Sigmoid colon (tissue), 7 donors: Measurements from ENCODE around the gene HBM. TPM values are rescaled to one million over a fixed set of nuclear protein-coding genes. Genes with fewer than 3 reads are reported as not detected.

Experiments used
- DNase-seq: peaks from one replicate; pipeline ENCODE4 v3.0.0-alpha.2; 2019
- H3K27ac ChIP-seq, 4 donors: fragments of 200-600 bp; sonication (generic); one replicate each; pipeline ENCODE4 v1.5.1; 2016 to 2019; ENCODE audit warnings: mild to moderate bottlenecking in 1 of 4
- H3K27me3 ChIP-seq, 3 donors: fragments of 200-600 bp; sonication (generic); one replicate each; pipeline ENCODE4 v1.5.1; 2019; ENCODE audit warnings: mild to moderate bottlenecking in 1 of 3
- H3K36me3 ChIP-seq, 4 donors: fragments of 200-600 bp; sonication (generic); one replicate each; pipeline ENCODE4 v1.5.1; 2016 to 2019
- H3K4me1 ChIP-seq, 4 donors: fragments of 200-600 bp; sonication (generic); one replicate each; pipeline ENCODE4 v1.5.1; 2017 to 2019
- H3K4me3 ChIP-seq, 4 donors: fragments of 200-600 bp; sonication (generic); one replicate each; pipeline ENCODE4 v1.5.1; 2017 to 2019; ENCODE audit warnings: mild to moderate bottlenecking in 2 of 4, moderate library complexity in 1 of 4
- H3K9me3 ChIP-seq, 4 donors: fragments of 200-600 bp in 3 of 4; sonication (generic) in 3 of 4; one replicate each; pipeline versions ENCODE4 v1.5.1 to v1.6.1; 2013 to 2019
- EP300 ChIP-seq, 4 donors: sonication (generic); formaldehyde crosslinking; IDR thresholded peaks; one replicate each; pipeline ENCODE4 v1.6.1; 2017; ENCODE audit warnings: antibody characterized with exemption in 4 of 4
- POLR2A ChIP-seq, 2 donors: fragments of 450-650 bp; IDR thresholded peaks; one replicate each; pipeline ENCODE4 v1.6.1; 2016; ENCODE audit warnings: antibody characterized with exemption in 2 of 2, mild to moderate bottlenecking in 2 of 2, moderate library complexity in 2 of 2
- POLR2AphosphoS5 ChIP-seq, 4 donors: sonication (generic); formaldehyde crosslinking; IDR thresholded peaks; one replicate each; pipeline ENCODE4 v1.6.1; 2017; ENCODE audit warnings: antibody characterized with exemption in 4 of 4
- WGBS, 2 donors: extraction: QIAGEN DNeasy Blood & Tissue Kit; methylation state at CpG; one replicate each; pipeline ENCODE4 v1.1.7; 2013; 5-methylcytosine and 5-hydroxymethylcytosine counted together
- intact Hi-C: fragments of 100-400 bp; cut with DNase I; formaldehyde crosslinking; loops from one replicate; pipeline ENCODE4 v1.15.1; 2023
- polyA plus RNA-seq, 3 donors: library from polyadenylated mRNA; stranded (reverse); fragments of 200-250 nt; gene quantifications; one replicate each; pipeline ENCODE4 v1.2.3, GENCODE V29; 2013
- total RNA-seq, 4 donors: library from RNA; depleted of rRNA; stranded (reverse); fragments of >200 nt; gene quantifications; one replicate each; pipeline ENCODE4 v1.1.0, GENCODE V29; 2016
- TF ChIP-seq, protein P1 (sequence below), 4 experiments: fragments of 450-650 bp in 3 of 4; fragments of 200-600 bp in 1 of 4; IDR thresholded peaks; one replicate each; pipeline ENCODE4 v1.5.1; 2016 to 2019; ENCODE audit warnings: antibody characterized with exemption in 4 of 4, mild to moderate bottlenecking in 3 of 4, moderate library complexity in 2 of 4
- donor health status: healthy with polysubstance abuse.
- donor health status: Bipolar disorder and iron deficiency.
- donor health status: healthy.

The HBM gene
- total and polyA plus RNA-seq, 7 donors: not detected

DNA sequence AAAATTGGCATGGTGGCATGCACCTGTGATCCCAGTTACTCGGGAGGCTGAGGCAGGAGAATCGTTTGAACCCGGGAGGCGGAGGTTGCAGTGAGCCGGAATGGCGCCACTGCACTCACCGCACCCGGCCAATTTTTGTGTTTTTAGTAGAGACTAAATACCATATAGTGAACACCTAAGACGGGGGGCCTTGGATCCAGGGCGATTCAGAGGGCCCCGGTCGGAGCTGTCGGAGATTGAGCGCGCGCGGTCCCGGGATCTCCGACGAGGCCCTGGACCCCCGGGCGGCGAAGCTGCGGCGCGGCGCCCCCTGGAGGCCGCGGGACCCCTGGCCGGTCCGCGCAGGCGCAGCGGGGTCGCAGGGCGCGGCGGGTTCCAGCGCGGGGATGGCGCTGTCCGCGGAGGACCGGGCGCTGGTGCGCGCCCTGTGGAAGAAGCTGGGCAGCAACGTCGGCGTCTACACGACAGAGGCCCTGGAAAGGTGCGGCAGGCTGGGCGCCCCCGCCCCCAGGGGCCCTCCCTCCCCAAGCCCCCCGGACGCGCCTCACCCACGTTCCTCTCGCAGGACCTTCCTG lies 14.4 kb downstream of the HBM start, which contains the start of gene HBQ1:
HBQ1 (plus strand) TSS at position 359 of the 575 bp plus-strand sequence; CDS start at position 387, 28 bp downstream.
- Histone ChIP-seq H3K36me3 (no peaks in the 10 kb centered on the region), H3K4me3 (peak within 1 kb of the TSS in 3 of 4 donors; percentile 16 to 36 (median 30)), H3K27ac (no peak within 1 kb of the TSS), H3K27me3 (peaks cover 38 to 54% (median 47%) of the 10 kb centered on the region in 3 donors), H3K9me3 (no peaks in the 10 kb centered on the region), H3K4me1 (peaks cover 0 to 22% (median 19%) of the 10 kb centered on the region in 4 donors)
- DNase-seq: no peak
- intact Hi-C loops: no loop called here
- WGBS, 2 donors: 8 to 9% methylated on average over 59 of the region's 59 CpGs
- no peak for TF ChIP-seq POLR2AphosphoS5 (IDR thresholded peaks at IDR 0.05)
- TF ChIP-seq, protein P1, sequence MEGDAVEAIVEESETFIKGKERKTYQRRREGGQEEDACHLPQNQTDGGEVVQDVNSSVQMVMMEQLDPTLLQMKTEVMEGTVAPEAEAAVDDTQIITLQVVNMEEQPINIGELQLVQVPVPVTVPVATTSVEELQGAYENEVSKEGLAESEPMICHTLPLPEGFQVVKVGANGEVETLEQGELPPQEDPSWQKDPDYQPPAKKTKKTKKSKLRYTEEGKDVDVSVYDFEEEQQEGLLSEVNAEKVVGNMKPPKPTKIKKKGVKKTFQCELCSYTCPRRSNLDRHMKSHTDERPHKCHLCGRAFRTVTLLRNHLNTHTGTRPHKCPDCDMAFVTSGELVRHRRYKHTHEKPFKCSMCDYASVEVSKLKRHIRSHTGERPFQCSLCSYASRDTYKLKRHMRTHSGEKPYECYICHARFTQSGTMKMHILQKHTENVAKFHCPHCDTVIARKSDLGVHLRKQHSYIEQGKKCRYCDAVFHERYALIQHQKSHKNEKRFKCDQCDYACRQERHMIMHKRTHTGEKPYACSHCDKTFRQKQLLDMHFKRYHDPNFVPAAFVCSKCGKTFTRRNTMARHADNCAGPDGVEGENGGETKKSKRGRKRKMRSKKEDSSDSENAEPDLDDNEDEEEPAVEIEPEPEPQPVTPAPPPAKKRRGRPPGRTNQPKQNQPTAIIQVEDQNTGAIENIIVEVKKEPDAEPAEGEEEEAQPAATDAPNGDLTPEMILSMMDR (IDR thresholded peaks at IDR 0.05): peak in 1 of 4 experiments; percentile 28

DNA sequence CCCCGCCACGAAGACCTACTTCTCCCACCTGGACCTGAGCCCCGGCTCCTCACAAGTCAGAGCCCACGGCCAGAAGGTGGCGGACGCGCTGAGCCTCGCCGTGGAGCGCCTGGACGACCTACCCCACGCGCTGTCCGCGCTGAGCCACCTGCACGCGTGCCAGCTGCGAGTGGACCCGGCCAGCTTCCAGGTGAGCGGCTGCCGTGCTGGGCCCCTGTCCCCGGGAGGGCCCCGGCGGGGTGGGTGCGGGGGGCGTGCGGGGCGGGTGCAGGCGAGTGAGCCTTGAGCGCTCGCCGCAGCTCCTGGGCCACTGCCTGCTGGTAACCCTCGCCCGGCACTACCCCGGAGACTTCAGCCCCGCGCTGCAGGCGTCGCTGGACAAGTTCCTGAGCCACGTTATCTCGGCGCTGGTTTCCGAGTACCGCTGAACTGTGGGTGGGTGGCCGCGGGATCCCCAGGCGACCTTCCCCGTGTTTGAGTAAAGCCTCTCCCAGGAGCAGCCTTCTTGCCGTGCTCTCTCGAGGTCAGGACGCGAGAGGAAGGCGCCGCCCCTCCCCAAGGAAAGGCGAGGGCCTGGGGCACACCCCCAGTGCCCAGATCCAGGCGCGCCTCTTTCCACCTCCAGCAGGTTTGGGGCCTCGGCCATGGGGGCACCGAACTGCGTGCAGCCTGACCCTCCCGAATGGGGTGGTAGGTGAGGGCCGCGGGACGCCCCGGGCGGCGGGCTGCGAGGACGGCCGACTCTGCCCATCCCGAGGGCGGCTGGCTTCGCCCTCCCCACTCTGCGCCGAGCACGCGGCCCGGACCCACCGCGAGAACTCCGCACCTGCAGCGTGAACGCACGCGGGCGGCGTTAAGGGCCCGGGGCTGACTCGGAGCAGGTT lies 15.1 kb downstream of the HBM start:
- intact Hi-C loops: loop anchor here (1.0 kb wide), 1 partner anchor 74 kb away; no protein-coding TSS in a partner anchor
- TF ChIP-seq POLR2AphosphoS5 (IDR thresholded peaks at IDR 0.05) (peak in 2 of 4 donors; percentile 5 to 12), EP300 (IDR thresholded peaks at IDR 0.05) (no peak)
- Histone ChIP-seq H3K4me1 (peaks cover 0 to 21% (median 19%) of the 10 kb centered on the region in 4 donors), H3K36me3 (no peaks in the 10 kb centered on the region), H3K27ac (no peak overlapping the region), H3K9me3 (no peaks in the 10 kb centered on the region), H3K27me3 (peaks cover 34 to 47% (median 42%) of the 10 kb centered on the region in 3 donors), H3K4me3 (peak overlapping the region in 3 of 4 donors; percentile 16 to 36 (median 30))
- 1 to 2% methylated on average over 89 of the region's 89 CpGs for WGBS, 2 donors
- DNase-seq: no peak

DNA sequence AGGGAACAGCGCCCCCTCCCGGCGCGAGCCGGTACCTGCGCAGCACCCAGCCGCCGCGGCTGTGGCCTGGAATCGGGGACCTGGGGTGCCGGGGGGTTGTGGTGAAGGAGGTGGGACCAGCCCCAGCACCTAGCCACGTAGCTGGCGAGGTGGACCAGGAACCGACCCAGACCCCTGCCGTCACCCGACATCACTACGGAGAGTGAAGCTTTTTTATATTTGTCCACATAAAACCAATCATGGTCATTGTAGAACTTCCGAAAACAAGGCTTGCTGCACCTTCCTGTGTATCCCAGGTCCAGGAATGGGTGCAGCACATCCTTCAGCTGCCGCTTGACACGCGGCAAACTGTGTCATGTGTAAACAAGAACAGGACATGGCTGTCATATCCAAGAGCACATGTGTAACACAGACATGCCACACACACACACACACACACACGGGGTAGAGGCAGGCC lies 15.8 kb downstream of the HBM start:
- H3K4me1 ChIP-seq: peaks cover 0 to 18% (median 18%) of the 10 kb centered on the region in 4 donors
- WGBS, 2 donors: 3 to 8% methylated on average over 22 of the region's 22 CpGs
- H3K9me3 ChIP-seq: no peaks in the 10 kb centered on the region
- peak; percentile 81 for DNase-seq
- no peaks in the 10 kb centered on the region for H3K36me3 ChIP-seq
- intact Hi-C loops: loop anchor here (1.0 kb wide), 1 partner anchor 74 kb away; no protein-coding TSS in a partner anchor
- peaks cover 34 to 45% (median 42%) of the 10 kb centered on the region in 3 donors for H3K27me3 ChIP-seq
- no peak overlapping the region for H3K27ac ChIP-seq
- peak overlapping the region in 2 of 4 donors; percentile 30 to 36 for H3K4me3 ChIP-seq
- TF ChIP-seq POLR2A (IDR thresholded peaks at IDR 0.05) (no peak), POLR2AphosphoS5 (IDR thresholded peaks at IDR 0.05) (no peak), EP300 (IDR thresholded peaks at IDR 0.05) (no peak)
- TF ChIP-seq, protein P1 (IDR thresholded peaks at IDR 0.05): peak; percentile 84 to 96 (median 92)

DNA sequence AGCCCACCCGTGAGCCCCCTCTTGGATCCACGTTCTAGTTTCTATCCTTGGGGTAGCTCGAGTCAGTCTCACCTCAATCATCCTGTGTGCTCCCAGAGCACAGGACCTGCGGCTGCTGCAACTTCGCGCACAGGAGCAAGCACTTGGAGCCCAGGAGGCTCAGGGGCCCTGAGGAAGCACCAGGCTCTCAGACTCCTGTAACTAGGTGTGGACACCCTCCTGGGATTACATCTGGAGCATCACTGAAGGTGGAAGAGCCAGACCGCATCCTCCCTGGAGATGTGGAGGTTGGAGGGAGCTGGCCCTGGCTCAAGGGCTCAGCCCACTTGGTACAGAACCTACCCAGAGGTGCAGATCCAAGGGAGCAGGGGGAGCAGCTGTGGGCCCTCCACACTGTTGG lies 17.2 kb downstream of the HBM start:
- Histone ChIP-seq H3K4me3 (no peak overlapping the region), H3K4me1 (peaks cover 0 to 18% (median 18%) of the 10 kb centered on the region in 4 donors), H3K36me3 (peaks cover 0 to 10% (median 5%) of the 10 kb centered on the region in 4 donors), H3K27me3 (peaks cover 24 to 34% (median 31%) of the 10 kb centered on the region in 3 donors), H3K9me3 (no peaks in the 10 kb centered on the region), H3K27ac (no peak overlapping the region)
- WGBS, 2 donors: 75 to 87% methylated on average over 7 of the region's 7 CpGs
- intact Hi-C loops: no loop called here
- no peak for DNase-seq
- TF ChIP-seq EP300 (IDR thresholded peaks at IDR 0.05) (no peak), POLR2A (IDR thresholded peaks at IDR 0.05) (no peak), POLR2AphosphoS5 (IDR thresholded peaks at IDR 0.05) (no peak)
- TF ChIP-seq, protein P1 (IDR thresholded peaks at IDR 0.05): no peak

DNA sequence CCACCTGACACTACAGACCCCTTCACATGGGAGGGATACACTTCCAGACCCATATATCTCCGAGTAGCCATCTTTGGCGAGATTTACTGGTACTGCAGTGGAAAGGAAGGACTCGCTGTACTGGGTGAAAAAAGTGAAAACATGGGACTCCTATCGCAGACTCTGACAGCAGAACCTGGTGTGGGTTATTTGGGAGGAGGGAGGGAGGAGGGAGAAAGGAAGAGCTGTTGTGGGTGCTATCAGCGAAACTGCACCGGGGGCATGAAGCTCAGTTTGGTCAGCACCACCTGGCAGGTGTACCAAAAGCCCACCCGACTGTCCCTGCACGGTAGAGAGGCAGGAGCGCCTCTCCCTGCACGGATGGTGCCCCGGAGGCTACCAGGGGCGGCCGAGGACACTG lies 19.4 kb downstream of the HBM start:
- 91 to 93% methylated on average over 13 of the region's 13 CpGs for WGBS, 2 donors

More for the DNA sequence above, 19.4 kb downstream of the HBM start:
- Histone ChIP-seq H3K36me3 (peaks cover 8 to 32% (median 23%) of the 10 kb centered on the region in 4 donors), H3K4me3 (no peak overlapping the region), H3K27ac (no peak overlapping the region), H3K4me1 (peaks cover 0 to 15% (median 14%) of the 10 kb centered on the region in 4 donors), H3K27me3 (peaks cover 6 to 12% (median 9%) of the 10 kb centered on the region in 3 donors), H3K9me3 (no peaks in the 10 kb centered on the region)
- no peak for TF ChIP-seq EP300 (IDR thresholded peaks at IDR 0.05)
- TF ChIP-seq, protein P1 (IDR thresholded peaks at IDR 0.05): no peak
- TF ChIP-seq POLR2AphosphoS5 (IDR thresholded peaks at IDR 0.05): no peak
- TF ChIP-seq POLR2A (IDR thresholded peaks at IDR 0.05): no peak
- intact Hi-C loops: no loop called here
- no peak for DNase-seq
